Dermis blood vessel endothelial cell (primary cell): ENCODE data around the gene MED13L. TPM values are rescaled to one million over a fixed set of nuclear protein-coding genes. Genes with fewer than 3 reads are reported as not detected.
"Not testable (repeated sequence)": the region's sequence is repeated elsewhere in the genome, so short reads cannot be mapped to it uniquely, and the experiment has no call there.

Experiments
- DNase-seq: peaks from one replicate; pipeline ENCODE4 v3.0.0; 2010
- total RNA-seq: library from RNA; depleted of rRNA; stranded (reverse); fragments of >200 nt; gene quantifications from 2 replicates; pipeline ENCODE4 v1.2.3, GENCODE V29; 2014

MED13L gene
- total RNA-seq, 1 donor from 2014 or later, result 115 TPM

DNA sequence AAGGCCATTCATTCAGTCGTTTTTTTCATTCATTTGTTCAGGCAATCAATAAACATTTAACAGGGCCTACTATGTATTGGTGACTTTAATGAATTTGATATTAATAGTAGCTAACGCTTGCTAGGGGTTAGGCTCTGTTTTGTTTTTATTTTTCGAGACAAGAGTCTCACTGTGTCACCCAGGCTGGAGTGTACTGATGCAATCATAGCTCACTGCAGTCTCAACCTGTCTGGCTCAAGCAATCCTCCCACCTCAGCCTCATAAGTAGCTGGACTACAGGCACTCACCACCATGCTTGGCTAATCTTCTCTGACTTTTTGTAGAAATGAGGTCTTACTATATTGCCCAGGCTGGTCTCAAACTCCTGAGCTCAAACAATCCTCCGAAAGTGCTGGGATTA, 25.6 kb upstream of the MED13L start:
- no peak for DNase-seq

DNA sequence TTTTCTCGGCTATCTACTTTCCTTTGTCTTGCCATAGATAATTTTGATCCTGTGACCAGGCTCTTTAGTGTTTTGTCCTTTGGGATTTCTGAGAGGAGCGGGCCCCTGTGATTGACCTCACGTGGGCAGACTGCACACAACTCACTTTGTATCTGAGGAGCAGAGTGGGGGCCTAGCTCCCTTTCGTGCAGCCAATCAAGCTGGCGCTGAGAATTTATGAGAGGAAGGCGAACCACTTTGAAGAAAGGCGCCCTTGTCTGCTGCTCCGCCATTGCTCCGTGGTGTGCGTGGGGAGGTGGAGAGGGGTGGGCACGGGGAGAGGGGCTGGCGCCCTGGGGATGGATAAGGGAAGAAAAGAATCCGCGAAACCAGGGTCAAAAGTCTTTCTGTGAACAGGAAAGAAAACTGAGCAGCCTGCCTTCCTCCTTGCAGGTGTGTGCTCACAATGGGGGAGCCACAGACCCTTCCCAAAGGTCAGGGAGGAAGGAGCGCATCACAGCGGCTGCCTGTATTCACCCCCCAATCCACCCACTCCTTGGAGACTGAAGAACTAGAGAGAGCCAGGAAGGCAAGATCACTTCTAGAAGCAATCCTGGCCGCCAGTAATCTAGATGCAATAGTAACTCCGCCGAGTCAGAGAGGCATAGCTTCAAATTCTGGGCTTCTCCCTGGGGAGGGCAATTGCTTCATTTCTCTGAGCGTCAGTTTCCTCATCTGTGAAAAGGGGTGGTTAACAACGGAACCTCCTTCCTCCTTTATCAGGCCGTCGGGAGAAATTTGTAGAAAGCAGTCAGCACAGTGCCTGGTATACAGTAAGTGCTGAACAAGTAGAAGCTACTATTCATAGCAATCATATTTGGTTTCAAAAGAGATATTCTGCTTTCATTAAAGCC, 24.9 kb upstream of the MED13L start:
- no peak for DNase-seq

DNA sequence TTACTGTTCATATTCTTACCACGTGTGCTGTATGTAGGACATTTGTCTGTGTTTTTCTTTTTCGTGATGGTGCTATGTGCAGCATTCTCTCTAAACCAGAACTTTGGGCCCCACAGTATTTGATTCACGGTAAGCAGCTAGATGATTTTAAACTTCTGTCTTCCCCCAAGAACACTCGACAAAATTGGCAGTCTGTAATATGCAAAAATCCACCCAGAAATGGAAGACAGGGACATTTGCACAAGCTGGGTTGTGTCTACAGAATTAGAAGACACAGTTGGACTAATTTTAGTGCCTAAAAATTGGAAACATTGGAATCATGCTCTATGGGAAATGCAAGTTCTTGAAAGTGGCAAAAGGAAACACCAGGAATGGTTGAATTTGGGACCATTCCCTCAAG, 24.1 kb upstream of the MED13L start:
- DNase-seq, result no peak

DNA sequence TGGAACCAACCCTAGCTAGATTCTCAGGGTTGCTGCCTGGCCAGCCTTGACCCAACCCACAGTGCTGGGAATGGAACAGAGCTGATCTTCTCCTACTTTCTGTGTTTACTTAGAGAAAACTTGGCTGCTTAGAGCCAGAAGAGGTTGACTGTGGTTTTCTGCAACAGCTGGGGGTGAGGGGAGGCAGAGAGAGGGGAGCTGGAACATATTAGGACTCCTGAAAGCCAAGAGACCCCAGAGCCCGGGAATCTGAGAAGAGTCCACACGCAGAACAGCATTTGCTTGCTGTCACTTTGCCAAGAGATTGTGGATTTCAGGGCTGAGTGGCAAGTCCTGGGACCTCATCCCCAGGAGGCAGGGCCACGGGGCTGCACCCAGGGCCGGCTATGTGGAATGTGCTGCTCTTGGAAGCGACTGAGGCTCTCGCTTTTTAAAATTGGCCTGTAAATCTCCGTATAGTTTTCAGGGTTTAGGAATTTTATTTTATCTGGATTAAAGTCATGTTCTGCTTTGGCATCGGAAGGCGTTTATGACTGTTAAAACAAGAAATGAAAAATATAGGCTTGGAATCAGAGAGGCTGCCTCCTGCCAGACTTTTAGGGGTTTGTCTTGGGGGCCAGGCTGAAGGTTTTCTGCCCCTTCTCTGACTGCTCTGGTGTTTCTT, 22.3 kb upstream of the MED13L start:
- no peak for DNase-seq

DNA sequence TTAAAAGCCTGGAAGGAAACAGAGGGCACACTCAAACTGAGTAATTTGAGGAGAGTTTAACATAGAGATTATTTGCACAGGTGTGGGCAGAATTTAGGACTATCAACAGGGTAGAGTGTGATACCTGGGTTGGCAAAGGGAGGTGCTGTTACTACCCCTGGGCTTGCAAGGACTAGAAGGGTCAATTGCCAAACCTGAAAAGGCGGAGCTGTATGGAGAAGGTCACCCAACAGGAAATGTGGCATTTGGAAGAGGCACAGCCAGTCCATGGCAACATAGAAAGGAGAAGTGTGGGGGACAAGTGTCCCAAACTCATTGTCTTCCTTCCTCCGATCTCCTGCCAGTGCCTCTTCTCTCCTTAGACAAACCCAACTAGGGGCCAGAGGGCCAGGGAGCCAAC, 21.6 kb upstream of the MED13L start:
- no peak for DNase-seq

DNA sequence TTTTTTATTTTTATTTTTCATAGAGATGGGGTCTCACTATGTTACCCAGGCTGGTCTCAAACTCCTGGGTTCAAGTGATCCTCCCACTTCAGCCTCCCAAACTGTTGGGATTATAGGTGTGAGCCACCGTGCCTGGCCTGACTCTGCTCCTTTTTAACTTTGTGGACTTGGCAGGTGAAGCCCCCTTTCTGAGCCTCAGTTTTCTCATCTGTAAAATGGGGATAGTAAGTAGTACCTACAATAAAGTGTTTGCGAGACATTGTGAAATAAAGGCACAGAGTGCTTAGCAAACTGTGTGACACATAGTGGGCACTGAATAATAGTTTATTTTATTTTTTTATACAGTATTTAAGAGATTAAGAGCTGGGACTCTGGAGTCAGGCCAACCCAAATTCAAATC, 21.1 kb upstream of the MED13L start:
- DNase-seq, result no peak

DNA sequence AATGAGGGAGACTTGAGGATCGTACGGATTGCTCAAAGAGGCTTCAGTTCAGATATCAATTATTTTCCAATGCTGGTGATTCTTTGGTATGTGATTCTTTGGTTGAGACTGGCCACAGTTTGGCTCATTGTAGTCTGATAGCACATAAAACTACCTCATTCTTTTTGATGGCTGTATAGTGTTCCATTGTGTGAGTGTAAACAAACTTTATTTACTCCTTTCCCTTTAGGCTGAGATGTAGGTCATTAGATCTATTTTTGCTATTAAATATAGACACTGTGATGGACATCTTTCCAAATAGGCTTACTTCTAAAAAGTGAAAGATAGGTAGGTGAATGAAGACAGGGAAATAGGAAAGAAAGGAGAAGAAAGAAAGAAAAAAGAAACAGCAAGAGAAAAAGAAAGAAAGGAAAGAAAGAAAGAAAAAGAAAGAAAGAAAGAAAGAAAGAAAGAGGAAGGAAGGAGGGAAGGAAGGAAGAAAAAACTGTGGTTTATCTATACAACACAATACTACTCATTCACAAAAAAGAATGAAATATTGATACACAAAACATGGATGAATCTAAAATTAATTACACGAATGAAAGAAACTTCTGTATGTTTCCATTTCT, 19.8 kb upstream of the MED13L start:
- no peak for DNase-seq

DNA sequence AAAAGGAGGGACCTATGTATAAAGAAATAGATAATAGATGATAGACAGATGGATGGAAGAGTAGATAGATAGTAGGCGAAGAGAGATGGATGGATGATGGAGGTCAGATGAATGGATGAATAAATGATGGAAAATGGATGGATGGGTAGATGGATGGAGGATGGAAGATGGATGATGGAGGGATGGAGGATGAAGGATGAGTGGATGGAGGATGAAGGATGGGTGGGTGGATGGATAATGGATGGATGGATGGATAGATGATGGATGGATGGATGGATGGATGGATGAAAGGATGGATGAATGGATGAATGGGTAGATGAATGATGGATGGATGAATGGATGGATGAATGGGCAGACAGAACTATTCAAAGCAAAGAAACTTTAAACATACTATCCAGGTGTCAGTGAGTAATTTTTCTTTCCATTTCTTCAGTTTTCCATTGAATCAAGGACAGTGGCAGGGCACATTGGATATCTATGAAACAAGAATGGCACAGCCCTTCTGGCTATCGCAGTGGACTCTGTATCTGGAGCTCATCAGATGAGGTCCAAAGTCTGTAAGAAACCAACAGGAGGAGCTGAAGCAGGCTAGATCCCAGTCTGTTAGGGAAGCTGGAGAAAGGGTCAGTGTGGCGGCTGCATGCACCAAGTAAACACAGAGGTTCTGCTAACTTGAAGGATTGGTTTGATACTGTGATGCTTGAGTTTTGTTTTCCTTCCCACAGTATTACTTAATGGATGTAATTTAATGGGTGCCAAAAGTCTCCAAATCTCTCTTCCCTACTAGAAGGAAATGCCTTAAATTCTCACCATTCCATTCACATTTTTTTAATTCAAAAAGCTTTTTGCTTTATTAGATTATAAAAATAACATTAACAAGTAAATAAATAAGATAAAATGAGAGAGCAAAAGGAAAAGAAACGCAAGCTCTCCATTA, 18.1 kb upstream of the MED13L start:
- DNase-seq, result peak; percentile 37

DNA sequence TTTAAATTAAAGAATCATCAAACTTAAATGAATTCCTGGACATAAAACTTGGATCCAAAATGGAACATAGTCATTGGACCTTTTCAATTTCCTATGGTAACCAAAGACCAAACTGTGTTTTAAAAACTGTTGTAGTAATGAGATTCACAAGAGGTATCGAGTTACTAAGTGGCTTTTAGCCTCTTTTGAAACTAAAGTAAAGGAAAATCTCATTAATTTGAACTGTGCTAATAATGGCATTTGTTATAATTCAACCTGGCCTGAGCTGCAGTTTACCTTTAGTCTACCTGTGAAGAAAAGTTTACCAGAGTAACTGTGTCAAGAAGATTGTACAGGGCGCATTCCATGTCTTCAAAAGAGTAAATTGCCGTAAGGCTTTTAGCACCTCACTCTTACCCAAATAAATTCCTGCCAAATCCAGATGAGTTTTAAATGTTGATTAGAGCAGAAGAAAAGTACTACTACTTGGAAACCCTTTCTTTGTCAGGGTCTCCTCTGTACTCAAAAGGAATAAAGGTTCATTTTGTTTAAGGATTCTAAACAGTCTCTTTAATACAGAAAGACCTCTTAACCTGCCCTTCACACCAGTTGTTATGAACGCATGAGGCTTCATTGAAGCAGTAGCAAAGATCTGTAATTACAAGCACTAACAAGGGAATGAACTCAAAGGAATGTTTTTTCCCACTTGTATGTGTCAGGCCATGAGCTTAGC, 17.1 kb upstream of the MED13L start:
- DNase-seq, result no peak

DNA sequence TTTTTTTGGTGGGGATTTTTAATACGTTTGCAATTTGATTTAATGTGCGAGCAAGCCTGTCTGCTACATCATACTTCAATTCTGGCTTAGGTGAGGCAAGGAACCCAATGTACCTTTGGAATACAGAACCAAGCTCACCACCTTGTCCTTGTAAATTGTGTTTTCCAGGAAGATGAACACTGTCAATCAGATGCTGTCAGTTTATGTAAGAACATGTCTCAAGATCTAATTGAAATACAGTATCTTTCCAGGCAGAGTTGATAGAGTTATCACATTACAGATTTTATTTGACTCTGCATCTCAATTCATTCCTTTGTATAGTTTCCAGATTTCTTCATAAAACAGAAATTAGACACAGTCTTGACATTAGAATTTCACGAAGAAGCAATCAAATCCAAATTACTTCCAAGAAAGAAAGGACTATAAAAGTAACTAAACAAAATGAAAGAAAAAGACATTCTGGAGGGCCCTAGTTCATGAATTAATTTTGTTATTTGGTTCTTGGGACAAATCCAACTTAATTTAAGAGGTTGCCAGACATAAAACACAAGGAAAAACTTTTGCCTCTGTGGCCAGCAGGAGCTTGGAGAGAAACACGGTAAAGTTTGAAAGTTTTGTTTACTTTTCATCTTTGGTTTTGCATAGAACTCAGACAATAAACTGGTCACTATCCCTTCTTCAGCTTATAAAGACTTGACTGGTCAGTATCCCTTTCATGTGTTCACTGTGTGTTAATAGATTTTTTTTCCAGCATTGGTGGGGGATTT, 16.4 kb upstream of the MED13L start:
- no peak for DNase-seq

DNA sequence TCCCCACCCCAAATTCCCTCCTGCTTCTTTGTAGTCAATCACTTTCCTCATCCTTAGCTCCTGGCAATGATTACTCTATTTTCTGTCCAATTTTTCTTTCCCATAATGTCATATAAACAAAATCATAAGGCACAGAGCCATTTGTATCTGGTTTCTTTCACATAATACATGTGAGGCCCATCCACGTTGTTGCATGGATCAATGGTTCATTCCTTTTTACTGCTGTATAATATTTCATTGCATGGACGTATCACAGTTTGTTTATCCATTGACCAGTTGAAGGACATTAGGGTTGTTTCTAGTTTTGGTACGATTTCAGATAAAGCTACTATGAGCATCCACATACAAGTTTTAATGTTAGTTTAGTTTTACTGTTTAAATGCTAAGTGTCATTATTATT, 13.7 kb upstream of the MED13L start:
- DNase-seq, result no peak

DNA sequence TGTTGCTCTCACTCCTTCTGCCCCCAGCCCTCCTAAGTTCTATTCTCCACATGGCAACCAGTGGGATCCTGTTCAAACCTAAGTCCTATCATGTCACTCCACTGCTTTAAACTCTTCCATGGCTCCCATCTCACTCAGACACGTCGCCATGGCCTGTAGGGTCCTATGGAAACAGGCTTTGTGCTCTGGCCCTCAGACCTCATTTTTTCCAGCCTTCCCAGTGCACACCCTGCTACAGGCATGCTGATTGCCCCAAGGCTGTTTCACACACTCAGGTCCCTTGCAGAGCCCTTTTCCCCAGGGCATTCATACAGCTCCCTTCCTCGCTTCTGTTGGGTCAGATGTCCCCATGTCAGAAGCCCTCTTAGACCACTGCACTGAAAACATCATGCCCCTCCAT, 11.2 kb upstream of the MED13L start:
- DNase-seq, result no peak

DNA sequence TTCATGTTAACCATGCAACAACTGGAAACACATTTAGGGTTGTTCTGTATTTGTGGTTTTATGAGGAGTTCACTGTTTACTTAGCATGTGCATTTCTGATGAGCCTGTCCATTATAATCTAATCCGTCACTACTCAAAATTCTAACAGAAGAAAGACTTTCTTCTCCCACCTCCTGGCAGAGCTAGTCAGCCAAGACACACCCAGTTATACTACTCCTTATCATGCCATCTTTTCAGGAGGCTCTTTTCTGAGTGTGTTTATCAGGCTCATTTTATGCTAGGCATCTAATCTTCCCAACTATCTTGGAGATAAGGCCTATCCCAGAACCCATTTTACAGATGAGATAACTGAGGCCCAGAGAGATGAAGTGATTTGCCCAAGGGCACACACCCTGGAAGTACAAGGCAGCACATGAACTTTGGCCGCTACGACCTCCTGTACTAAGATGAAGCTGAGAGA, 10.4 kb upstream of the MED13L start:
- DNase-seq, result no peak

DNA sequence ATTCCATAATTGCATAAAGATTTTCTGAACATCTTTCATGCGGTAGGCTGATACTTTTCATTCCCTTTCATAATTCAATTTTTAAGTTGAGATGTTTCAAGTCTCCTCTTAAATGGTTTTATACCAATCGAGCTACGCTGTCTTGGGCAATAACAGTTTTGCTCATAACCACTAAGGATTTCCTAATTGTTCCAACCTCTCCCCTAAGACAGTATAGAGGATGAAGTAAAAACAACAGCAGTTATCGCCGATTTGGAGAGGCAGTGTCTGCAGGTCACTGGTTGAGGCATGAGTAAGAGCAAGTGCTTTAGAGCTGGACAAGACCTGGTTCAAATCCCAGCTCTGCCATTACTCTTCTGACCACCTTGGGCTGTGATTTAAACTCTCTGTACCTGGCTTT, 6.9 kb upstream of the MED13L start:
- DNase-seq, result no peak

DNA sequence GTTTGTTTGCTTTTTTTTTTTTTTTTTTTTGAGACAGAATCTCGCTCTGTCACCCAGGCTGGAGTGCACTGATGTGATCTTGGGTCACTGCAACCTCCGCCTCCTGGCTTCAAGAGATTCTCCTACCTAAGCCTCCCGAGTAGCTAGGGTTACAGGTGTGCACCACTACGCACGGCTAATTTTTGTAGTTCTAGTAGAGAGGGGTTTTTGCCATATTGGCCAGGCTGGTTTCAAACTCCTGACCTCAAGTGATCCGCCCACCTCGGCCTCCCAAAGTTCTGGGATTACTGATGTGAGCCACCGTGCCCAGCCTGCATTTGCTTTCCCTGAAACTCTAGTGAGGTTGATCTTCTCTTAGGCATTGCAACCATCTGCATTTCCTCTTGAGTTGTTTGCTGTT, 6.4 kb upstream of the MED13L start:
- not testable (repeated sequence) for DNase-seq

DNA sequence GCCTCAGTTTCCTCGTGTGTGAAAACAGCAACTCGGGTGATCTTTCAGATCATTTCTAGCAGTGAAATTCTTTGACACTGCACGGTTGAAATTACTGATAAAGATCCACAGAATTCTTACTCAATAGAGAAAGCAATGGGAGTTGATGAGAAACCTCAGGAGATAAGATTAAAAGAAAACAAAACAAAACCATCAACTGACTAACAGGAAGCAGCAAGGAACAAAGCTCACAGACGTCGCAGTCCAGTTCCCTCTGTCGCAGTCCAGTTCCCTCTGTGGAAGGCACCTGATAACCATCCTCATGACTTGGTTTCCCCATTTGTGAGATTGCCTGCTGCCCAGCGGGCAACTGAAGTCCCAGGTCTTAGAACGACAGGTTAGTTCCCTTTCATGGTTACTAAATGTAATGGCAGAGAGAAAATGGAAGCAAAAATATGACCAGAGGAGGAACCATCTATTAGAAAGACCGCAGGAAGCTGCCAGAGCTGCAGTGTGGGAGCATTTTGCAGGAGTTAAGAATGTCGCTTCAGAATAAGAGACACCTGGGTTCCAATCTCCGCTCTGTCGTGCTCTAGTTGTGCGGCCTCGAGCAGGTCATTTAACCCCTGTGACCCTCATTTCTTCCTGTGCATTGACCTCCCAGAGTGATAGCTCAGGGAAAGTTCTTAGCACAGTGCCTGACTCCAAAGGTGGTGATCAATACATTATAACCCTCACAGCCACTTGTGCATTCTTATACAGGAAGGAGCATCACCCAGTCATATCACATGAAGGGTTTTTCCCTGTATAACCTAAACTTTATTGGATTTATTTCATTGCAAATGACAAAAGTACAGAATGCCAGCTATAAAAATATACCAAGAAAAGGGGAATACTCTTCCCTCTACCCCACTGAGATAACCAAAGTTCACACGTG, 5.1 kb upstream of the MED13L start:
- no peak for DNase-seq

DNA sequence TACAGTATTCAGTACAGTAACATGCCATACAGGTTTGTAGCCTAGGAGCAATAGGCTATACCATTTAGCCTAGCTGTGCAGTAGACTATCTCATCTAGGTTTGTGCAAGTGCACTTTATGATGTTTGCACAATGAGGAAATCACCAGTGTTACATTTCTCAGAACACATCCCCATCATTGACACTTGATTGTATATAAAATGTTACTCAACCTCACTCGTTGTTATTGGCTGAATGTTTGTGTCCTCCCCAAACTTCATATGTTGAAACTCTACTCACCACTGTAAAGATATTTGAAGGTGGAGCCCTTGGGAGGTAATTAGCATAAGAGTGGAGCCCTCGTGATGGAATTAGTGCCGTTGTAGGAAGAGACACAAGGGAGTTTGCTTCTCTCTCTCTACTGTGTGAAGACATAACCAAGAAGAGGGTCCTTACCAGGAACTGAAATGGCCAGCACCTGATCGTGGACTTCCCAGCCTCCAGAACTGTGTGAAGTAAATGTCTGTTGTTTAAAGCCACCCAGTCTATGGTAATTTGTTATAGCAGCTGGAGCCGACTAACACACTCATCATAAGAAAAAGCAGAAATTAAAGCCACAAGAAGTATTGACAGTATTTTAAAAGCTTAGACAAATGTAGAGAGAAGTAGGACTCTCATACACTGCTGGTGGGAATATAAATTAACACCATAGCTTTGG, 3.2 kb upstream of the MED13L start:
- DNase-seq, result no peak

DNA sequence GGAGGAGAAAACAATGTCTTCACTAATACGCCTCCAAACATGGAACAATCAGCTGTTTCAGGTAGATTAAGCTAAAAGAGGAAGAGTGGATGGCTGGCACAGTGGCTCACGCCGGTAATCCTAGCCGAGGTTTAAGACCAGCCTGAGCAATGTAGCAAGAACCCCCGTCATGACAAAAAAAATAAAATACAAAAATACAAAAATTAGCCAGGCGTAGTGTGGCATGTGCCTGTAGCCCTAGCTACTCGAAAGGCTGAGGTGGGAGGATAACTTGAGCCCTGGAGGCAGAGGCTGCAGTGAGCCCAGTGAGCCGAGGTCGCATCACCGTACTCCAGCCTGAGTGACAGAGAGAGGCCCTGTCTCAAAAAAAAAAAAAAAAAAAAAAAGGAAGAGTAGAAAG, 1.2 kb upstream of the MED13L start:
- no peak for DNase-seq

DNA sequence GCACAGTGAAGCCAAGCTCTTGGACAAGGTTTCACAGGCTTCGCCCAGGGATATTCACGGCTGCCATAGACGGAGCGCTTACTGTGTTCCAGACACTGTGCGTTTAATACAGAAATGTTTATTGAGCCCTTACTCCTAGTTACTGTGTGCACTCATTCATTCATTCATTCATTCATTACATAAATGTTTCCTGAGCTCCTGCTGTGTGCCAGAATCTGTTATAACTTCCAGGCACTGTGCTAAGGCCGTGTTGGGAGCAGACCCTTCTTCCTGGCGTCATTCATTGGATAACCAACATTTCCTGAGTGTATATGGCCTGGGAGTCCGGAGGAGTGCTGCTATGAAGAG, 760 bp upstream of the MED13L start:
- DNase-seq, result no peak
